Immature natural killer cell (primary cell): ENCODE measurements around the gene MLLT1. TPM values are rescaled to one million over a fixed set of nuclear protein-coding genes. Genes with fewer than 3 reads are reported as not detected.
A peak's percentile ranks its signal among the peaks of the same experiment; 100 is the strongest.

Experiments used
- DNase-seq, 3 donors: peaks; one replicate each; pipeline ENCODE4 v3.0.0; 2022; ENCODE audit warnings: mixed read lengths in 1 of 3
- H3K27ac Mint-ChIP-seq, 6 donors: one replicate each; pipeline ENCODE4 v1.8.0; 2020; ENCODE audit warnings: mixed read lengths in 6 of 6, mild to moderate bottlenecking in 5 of 6, inconsistent platforms in 4 of 6, moderate library complexity in 3 of 6
- H3K27me3 Mint-ChIP-seq, 3 donors: one replicate each; pipeline ENCODE4 v1.8.0; 2020 to 2021; ENCODE audit warnings: low read depth in 3 of 3, mild to moderate bottlenecking in 3 of 3, mixed read lengths in 3 of 3, moderate library complexity in 3 of 3, inconsistent platforms in 1 of 3
- H3K36me3 Mint-ChIP-seq, 3 donors: one replicate each; pipeline ENCODE4 v1.8.0; 2020; ENCODE audit warnings: mixed read lengths in 3 of 3, inconsistent platforms in 2 of 3, mild to moderate bottlenecking in 2 of 3
- H3K4me1 Mint-ChIP-seq, 2 donors: one replicate each; pipeline ENCODE4 v1.8.0; 2020; ENCODE audit warnings: inconsistent platforms in 2 of 2, mild to moderate bottlenecking in 2 of 2, mixed read lengths in 2 of 2, moderate library complexity in 1 of 2
- H3K4me3 Mint-ChIP-seq, 5 donors: one replicate each; pipeline ENCODE4 v1.8.0; 2020; ENCODE audit warnings: mild to moderate bottlenecking in 5 of 5, mixed read lengths in 5 of 5, inconsistent platforms in 3 of 5, moderate library complexity in 3 of 5
- H3K9me3 Mint-ChIP-seq, 6 donors: one replicate each; pipeline ENCODE4 v1.8.0; 2020; ENCODE audit warnings: mild to moderate bottlenecking in 6 of 6, mixed read lengths in 6 of 6, inconsistent platforms in 4 of 6, moderate library complexity in 3 of 6
- polyA plus RNA-seq, 3 donors: library from polyadenylated mRNA; unstranded; fragments of 300-500 nt; fragmentation: Illumina TruSeq; gene quantifications; one replicate each; pipeline ENCODE4 v1.2.3, GENCODE V29; 2021

The MLLT1 gene
- polyA plus RNA-seq, 3 donors from 2014 or later: 0.11 to 1.9 (median 0.54) TPM

DNA sequence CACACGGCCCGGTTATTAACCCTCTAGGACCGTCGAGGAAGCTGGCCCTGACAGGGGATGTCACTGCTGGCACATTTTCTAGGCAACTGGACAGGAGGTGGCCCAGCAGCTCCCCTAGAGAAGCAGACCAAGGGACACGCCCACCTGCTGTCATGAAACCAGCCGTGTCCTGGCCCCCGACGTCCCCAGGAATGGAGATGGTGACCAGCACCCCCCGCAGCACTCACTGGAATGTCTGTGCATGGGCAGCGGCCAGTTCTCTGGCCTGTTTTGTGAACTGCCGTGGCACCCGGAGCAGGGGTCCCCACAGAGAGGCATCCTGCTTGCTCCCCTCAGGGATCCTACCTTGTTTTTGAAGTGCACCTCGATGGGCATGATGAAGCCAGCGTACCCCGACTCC, 17.9 kb downstream of the MLLT1 start:
- Mint-ChIP-seq H3K36me3 (peaks cover 0 to 18% (median 3%) of the 10 kb centered on the region in 3 donors), H3K27me3 (peaks cover 0 to 5% (median 1%) of the 10 kb centered on the region in 3 donors), H3K4me3 (peak overlapping the region in 1 of 5 donors; percentile 67), H3K9me3 (no peaks in the 10 kb centered on the region), H3K27ac (peak overlapping the region in 1 of 6 donors; percentile 61), H3K4me1 (peaks cover 14 to 33% of the 10 kb centered on the region in 2 donors)
- DNase-seq: no peak

DNA sequence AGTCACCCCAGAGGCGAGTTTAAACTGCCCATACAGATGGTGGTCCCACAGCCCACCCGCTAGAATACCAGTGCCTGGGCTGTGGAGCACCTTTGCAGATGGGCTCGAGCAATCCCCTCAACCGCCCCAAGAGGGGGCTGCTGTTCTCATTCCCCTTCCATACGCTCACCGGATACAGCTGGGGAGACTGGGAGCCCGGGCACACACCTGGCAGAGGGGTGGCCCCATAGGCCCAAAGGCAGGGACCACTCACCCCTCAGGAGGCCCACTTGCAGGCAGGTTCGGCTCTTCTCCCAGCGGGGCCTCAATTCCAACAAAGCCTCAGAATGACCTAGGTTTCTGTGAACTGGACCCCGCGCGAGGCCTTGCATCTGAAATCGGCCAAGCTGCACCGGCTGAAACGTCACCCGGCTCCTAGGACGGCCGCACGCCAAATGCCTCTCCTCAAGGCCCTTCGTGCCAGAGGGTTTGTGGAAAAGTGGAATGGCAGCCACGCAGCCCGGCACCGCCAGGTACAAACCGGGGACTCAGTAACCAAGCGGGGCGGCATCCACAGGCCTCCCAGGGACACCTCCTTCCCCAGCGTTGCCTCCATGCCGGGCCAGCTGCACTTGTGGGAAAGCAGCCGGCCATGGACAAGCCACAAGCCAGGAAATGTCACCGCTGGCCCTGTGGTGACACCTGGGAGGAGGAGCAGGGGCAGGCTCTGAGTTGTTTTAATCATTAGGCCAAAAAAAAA, 18.7 kb downstream of the MLLT1 start:
- Mint-ChIP-seq H3K36me3 (peaks cover 0 to 17% (median 3%) of the 10 kb centered on the region in 3 donors), H3K4me1 (peaks cover 18 to 36% of the 10 kb centered on the region in 2 donors), H3K9me3 (no peaks in the 10 kb centered on the region), H3K27ac (no peak overlapping the region), H3K27me3 (peaks cover 0 to 5% (median 1%) of the 10 kb centered on the region in 3 donors), H3K4me3 (peak overlapping the region in 1 of 5 donors; percentile 33)
- no peak for DNase-seq

DNA sequence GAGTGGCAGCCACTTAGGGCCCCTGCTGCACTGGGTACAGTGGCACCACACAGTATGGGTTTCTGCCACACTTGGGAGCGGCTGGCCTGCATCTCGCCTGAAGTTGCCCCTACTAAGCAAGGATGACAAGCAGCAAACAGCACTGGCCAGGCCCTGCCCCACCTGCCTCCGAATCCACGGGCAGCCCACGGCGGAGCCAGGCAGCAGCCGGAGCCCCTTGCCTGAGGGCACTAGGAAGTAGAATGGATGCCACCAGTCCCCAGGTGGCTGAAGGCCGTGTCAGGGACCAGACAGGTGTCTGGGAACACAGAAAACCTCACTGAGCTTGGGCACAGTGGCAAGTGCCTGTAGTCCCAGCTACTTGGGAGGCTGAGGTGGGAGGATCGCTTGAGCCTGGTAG, 19.4 kb downstream of the MLLT1 start:
- H3K4me3 Mint-ChIP-seq: no peak overlapping the region
- H3K4me1 Mint-ChIP-seq: peaks cover 18 to 34% of the 10 kb centered on the region in 2 donors
- no peak overlapping the region for H3K27ac Mint-ChIP-seq
- DNase-seq: no peak
- H3K36me3 Mint-ChIP-seq: peaks cover 0 to 17% (median 3%) of the 10 kb centered on the region in 3 donors
- H3K9me3 Mint-ChIP-seq: no peaks in the 10 kb centered on the region
- H3K27me3 Mint-ChIP-seq: peaks cover 0 to 5% (median 1%) of the 10 kb centered on the region in 3 donors

DNA sequence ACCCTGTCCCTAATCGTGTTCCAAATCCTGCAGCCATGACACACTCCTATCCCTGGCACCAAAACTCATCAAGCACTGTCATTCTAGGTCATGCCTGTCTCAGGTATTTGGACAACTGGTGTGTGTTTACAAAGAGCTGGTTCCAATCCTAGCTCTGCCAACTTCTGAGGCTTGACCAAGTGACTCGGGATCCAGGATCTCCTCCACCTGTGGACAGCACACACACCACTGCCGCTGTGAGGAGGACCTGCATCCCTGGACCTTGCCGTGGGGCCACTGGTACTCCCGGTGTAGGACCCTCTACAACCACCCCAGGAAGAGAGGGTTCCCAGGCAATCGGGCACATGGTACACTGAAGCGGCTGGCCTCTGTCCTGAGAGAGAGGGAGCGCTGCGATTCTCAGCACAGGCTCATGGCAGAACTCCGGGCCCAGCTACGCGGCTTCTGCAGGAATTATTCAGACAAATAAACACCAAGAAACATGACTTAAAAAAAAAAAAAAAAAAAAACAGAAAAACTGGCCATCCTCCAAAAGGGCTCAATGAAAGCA, 20.4 kb downstream of the MLLT1 start:
- peaks cover 0 to 5% (median 1%) of the 10 kb centered on the region in 3 donors for H3K27me3 Mint-ChIP-seq
- no peaks in the 10 kb centered on the region for H3K9me3 Mint-ChIP-seq
- H3K36me3 Mint-ChIP-seq: peaks cover 0 to 17% (median 3%) of the 10 kb centered on the region in 3 donors
- H3K4me1 Mint-ChIP-seq: peaks cover 18 to 34% of the 10 kb centered on the region in 2 donors
- peak overlapping the region in 1 of 6 donors; percentile 57 for H3K27ac Mint-ChIP-seq
- no peak overlapping the region for H3K4me3 Mint-ChIP-seq
- no peak for DNase-seq

DNA sequence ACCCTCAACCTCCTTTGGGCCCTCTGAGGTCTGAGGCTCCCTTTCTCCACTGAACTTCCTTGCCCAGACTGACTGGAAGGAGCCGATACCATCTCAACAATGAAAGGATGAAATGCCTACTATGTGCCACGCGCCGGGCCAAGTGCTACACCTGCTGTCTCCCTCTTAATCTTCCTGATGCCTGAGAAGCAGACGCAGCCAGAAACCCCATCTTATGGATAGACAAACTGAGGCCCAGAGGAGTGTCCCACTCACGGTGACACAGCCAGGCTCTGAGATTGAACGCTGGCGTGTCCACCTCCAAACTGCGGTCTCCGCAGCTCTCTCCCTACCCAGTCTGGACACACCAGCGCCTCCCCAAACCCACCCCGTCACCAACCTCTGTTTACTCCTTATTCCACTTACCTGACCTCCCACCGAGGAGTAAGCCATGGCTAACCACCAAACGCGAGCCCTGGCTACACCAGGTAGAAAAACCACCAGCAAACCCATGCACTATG, 20.9 kb downstream of the MLLT1 start:
- Mint-ChIP-seq H3K27me3 (peaks cover 0 to 5% (median 1%) of the 10 kb centered on the region in 3 donors), H3K4me3 (no peak overlapping the region), H3K27ac (peak overlapping the region in 1 of 6 donors; percentile 57), H3K36me3 (peaks cover 0 to 17% (median 3%) of the 10 kb centered on the region in 3 donors), H3K9me3 (no peaks in the 10 kb centered on the region), H3K4me1 (peaks cover 18 to 34% of the 10 kb centered on the region in 2 donors)
- DNase-seq: no peak

DNA sequence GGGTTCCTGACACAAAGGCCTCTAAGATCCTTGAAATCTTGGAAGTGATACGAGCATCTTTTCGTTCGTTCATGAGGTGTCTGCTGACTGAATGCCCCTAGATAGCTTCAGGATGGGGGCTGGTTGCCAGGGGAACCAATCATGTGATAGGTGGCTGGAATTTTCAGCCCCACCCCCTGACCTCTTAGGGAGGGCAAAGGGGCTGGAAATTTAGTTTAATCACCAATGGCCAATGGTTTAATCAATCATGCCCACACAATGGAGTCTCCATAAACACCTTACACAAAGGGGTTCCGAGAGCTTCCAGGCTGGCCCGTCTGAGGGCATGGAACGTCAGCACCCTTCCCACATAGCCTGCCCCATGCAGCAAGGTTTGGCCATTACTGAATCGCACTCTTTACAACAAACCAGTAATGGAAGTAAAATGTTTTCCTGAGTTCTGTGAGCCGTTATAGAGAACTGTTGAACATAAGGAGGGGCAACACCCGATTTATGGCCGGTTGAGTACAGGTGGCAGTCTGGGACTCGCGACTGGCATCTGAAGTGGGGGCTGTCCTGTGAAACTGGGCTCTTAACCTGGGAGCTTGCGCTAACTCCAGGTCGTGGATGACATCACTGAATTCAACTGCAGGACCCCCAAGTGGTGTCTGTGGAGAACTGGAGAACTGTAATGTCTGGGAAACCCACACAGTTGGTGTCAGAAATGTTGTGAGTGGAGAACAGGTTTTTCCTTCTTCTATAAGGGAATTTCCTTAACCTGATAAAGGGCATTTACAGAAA, 25.6 kb downstream of the MLLT1 start:
- Mint-ChIP-seq H3K27me3 (peaks cover 0 to 8% (median 2%) of the 10 kb centered on the region in 3 donors), H3K4me3 (no peak overlapping the region), H3K27ac (no peak overlapping the region), H3K9me3 (no peaks in the 10 kb centered on the region), H3K36me3 (peaks cover 0 to 18% (median 0%) of the 10 kb centered on the region in 3 donors), H3K4me1 (peaks cover 21 to 30% of the 10 kb centered on the region in 2 donors)
- no peak for DNase-seq

DNA sequence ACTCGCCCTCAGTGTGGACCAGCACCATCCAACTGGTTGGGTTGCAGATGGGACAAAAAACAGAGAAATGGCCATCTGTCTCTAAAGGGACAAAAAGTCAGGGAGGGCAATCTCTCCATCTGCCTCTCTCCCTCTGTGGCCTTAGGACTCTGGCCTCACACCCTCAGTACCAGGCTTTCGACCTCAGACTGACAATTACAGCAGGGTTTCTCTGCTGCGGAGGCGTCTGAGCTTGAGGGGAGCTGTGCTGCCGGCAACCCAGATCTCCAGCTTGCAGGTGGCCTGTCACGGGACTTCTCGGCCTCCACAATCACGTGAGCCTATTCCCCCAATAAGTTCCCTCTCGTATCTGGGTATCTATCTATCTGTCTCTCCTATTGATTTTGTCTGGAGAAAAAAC, 27.7 kb downstream of the MLLT1 start:
- DNase-seq: no peak
- peaks cover 18 to 44% of the 10 kb centered on the region in 2 donors for H3K4me1 Mint-ChIP-seq
- no peak overlapping the region for H3K4me3 Mint-ChIP-seq
- H3K36me3 Mint-ChIP-seq: peaks cover 0 to 9% (median 0%) of the 10 kb centered on the region in 3 donors
- peaks cover 0 to 3% (median 2%) of the 10 kb centered on the region in 3 donors for H3K27me3 Mint-ChIP-seq
- peak overlapping the region in 1 of 6 donors; percentile 38 for H3K27ac Mint-ChIP-seq
- no peaks in the 10 kb centered on the region for H3K9me3 Mint-ChIP-seq

DNA sequence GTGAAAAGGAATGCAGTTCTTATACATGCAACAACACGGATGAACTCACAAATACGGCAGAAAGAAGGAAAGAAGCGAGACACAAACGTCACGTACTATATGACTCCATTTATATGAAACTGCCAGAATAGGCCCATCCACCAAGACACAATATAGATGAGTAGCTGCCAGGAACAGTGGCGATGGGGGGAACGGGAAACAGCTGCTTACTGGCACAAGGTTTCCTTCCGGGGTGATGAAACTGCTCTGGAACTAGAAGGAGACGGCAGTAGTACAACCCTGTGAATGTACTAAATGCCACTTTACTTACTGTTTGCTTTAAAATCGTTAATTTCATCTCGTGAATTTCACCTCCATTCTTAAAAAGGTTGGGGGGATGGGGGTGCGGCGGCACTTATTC, 28.9 kb downstream of the MLLT1 start:
- H3K4me3 Mint-ChIP-seq: no peak overlapping the region
- no peak for DNase-seq
- no peak overlapping the region for H3K27ac Mint-ChIP-seq
- H3K4me1 Mint-ChIP-seq: peaks cover 18 to 50% of the 10 kb centered on the region in 2 donors
- H3K27me3 Mint-ChIP-seq: peaks cover 0 to 3% (median 2%) of the 10 kb centered on the region in 3 donors
- peaks cover 0 to 6% (median 0%) of the 10 kb centered on the region in 3 donors for H3K36me3 Mint-ChIP-seq
- H3K9me3 Mint-ChIP-seq: no peaks in the 10 kb centered on the region

DNA sequence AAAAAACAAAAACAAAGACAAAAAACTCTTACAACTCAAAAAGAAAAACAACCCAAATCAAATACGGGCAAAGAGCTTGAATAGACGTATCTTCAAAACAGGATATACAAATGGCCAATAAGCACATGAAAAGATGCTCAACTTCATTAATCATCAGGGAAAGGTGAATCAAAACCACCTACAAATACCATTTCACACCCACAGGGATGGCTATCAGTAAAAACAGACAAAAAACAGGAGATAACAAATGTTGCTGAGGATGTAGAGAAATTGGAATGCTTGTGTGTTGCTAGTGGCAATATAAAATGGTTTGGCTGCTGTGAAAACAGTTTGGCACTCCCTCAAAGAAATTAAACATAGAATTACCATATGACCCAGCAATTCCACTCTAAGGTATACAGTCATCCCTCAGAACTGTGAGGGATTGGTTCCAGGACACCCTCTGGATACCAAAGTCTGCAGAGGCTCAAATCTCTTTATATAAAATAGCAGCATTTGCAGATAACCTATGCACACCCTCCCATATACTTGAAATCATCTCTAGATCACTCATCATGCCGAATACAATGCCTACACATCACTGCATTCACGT, 29.7 kb downstream of the MLLT1 start:
- DNase-seq: no peak
- Mint-ChIP-seq H3K27me3 (peaks cover 0 to 3% (median 2%) of the 10 kb centered on the region in 3 donors), H3K36me3 (peaks cover 0 to 6% (median 0%) of the 10 kb centered on the region in 3 donors), H3K4me1 (peaks cover 18 to 50% of the 10 kb centered on the region in 2 donors), H3K27ac (peak overlapping the region in 1 of 6 donors; percentile 16), H3K9me3 (no peaks in the 10 kb centered on the region), H3K4me3 (no peak overlapping the region)

DNA sequence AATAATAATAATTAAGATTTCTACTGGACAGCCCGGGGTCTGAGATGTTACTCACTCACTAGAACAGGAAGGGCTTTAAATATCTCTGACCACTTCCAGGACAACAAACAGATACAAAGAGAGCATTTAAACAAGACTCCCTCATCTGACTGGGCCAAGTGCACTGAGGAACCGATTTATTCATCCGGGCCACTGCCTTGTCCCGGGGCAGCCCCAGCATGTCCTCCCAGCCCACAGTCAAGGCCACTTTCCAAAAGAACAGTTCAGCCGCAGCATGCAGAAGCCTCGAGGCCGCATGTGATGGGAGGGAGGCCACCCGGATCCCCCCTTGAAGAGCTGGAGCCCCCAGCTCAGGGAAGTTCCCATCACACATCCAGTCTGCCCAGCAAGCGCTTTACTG, 30.5 kb downstream of the MLLT1 start:
- H3K9me3 Mint-ChIP-seq: no peaks in the 10 kb centered on the region
- H3K27ac Mint-ChIP-seq: no peak overlapping the region
- no peak for DNase-seq
- H3K4me1 Mint-ChIP-seq: peaks cover 25 to 57% of the 10 kb centered on the region in 2 donors
- H3K36me3 Mint-ChIP-seq: peaks cover 0 to 6% (median 0%) of the 10 kb centered on the region in 3 donors
- peaks cover 0 to 3% (median 2%) of the 10 kb centered on the region in 3 donors for H3K27me3 Mint-ChIP-seq
- H3K4me3 Mint-ChIP-seq: no peak overlapping the region

DNA sequence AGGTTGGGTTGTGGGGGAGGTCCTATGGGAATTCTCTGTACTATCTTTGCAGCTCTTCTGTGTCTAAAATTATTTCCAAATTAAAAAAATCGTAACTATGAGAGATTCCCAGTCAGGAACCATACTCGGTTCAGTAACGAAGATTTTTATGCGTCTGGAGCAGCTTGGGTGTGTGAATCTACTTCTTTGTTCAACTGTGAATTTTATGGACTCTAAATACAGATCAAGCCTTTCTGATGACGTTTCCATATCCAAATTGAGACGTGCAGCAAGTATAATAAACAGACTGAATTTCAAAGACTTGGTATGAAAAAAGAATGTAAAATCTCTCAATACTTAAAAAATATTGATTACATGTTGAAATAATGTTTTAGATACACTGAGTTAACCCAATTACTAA, 30.9 kb downstream of the MLLT1 start:
- peaks cover 29 to 61% of the 10 kb centered on the region in 2 donors for H3K4me1 Mint-ChIP-seq
- no peak for DNase-seq
- peaks cover 0 to 2% (median 0%) of the 10 kb centered on the region in 6 donors for H3K9me3 Mint-ChIP-seq
- peaks cover 0 to 3% (median 2%) of the 10 kb centered on the region in 3 donors for H3K27me3 Mint-ChIP-seq
- no peak overlapping the region for H3K4me3 Mint-ChIP-seq
- peak overlapping the region in 1 of 6 donors; percentile 61 for H3K27ac Mint-ChIP-seq
- peaks cover 0 to 6% (median 0%) of the 10 kb centered on the region in 3 donors for H3K36me3 Mint-ChIP-seq

DNA sequence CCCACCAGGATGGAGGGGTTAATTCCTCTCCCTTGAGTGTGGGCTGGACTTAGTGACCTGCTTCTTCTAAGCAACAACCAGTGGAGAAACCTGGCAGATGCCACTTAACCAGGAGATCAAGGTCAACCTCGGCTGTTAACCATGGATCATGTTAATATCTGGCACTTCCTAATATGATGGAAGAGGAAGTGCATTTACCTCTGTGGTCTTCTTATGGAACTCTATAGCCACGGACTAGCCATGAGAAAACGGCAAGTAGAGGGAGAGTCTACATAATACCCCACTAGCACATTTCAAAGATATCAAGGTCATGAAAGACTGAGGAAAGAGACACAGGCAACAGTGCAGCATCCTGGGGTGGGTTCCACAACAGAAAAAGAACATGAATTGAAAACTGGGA, 31.4 kb downstream of the MLLT1 start:
- Mint-ChIP-seq H3K27ac (peak overlapping the region in 1 of 6 donors; percentile 61), H3K4me3 (no peak overlapping the region), H3K4me1 (peaks cover 32 to 63% of the 10 kb centered on the region in 2 donors), H3K36me3 (peaks cover 0 to 6% (median 0%) of the 10 kb centered on the region in 3 donors), H3K9me3 (peaks cover 0 to 2% (median 0%) of the 10 kb centered on the region in 6 donors), H3K27me3 (peaks cover 0 to 3% (median 2%) of the 10 kb centered on the region in 3 donors)
- no peak for DNase-seq

DNA sequence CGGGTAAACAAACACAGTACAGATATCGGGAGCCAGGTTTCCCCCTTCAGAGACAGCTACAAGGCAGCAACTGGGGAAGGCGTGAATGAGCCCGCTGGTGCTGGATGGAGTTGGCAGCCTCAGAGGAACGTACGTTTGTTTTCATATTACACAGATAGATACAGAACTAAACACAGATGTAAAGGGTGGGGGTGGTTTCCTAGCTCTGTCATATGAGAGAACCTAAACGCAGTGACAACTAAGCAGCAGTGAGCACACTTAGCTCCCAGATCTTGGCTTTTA, 32.8 kb downstream of the MLLT1 start:
- peaks cover 0 to 2% (median 2%) of the 10 kb centered on the region in 3 donors for H3K27me3 Mint-ChIP-seq
- H3K36me3 Mint-ChIP-seq: peaks cover 0 to 6% (median 0%) of the 10 kb centered on the region in 3 donors
- no peak for DNase-seq
- H3K9me3 Mint-ChIP-seq: peaks cover 0 to 2% (median 0%) of the 10 kb centered on the region in 6 donors
- H3K4me3 Mint-ChIP-seq: no peak overlapping the region
- no peak overlapping the region for H3K27ac Mint-ChIP-seq
- H3K4me1 Mint-ChIP-seq: peaks cover 37 to 69% of the 10 kb centered on the region in 2 donors
